ENCODE measurements around the gene KCNMB2.

DNA sequence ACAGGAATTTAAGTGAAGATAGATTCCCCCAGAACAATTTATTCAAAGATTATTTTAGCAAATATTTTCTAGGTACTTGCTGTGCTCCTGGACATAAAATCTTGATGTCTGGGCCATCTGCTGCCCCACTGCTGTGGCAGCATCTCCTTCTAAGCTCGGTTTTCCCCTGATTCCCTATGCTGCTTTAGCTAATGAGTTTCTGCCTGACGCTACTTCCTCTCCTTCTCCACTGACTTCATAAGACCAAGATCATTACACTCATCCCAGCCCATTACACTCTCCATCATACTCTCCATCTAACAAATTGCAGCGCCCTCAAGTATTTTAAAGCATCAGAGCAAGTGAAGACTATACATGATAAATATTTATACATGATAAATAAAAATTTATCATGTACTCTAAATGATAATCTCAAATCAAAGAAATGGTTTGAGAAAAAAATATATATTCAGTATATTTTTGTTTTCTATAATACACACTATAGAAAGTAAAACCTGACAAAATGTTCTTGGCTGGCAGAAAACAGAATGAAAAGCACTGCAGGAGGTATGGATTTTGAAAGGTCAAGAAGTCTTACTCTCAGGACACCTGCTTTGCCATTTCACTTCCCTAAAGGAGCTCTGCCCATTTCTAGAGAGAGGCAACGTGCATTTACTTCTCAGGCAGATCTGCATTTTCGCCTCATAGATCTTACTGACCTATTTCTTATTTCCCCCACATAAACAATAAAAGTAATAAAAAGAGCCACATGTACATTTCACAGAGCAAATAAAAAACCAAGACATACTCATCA lies 232.0 kb downstream of the KCNMB2 start:
- TF ChIP-seq NR3C1 (CRISPR knock-in tag; conservative IDR thresholded peaks at IDR 0.05; ENCODE audit: low read depth) (no peak), MAX (CRISPR knock-in tag; IDR thresholded peaks at IDR 0.05) (no peak), USF1 (CRISPR knock-in tag; IDR thresholded peaks at IDR 0.05) (no peak), CTCF (IDR thresholded peaks at IDR 0.05) (no peak), MLX (CRISPR knock-in tag; IDR thresholded peaks at IDR 0.05) (no peak), FOXP4 (CRISPR knock-in tag; IDR thresholded peaks at IDR 0.05) (no peak), JUN (CRISPR knock-in tag; IDR thresholded peaks at IDR 0.05) (no peak), CREB1 (CRISPR knock-in tag; IDR thresholded peaks at IDR 0.05) (no peak), SP1 (CRISPR knock-in tag; conservative IDR thresholded peaks at IDR 0.05) (no peak)
